ENCODE measurements around the gene CFAP221.

CFAP221 gene

DNA sequence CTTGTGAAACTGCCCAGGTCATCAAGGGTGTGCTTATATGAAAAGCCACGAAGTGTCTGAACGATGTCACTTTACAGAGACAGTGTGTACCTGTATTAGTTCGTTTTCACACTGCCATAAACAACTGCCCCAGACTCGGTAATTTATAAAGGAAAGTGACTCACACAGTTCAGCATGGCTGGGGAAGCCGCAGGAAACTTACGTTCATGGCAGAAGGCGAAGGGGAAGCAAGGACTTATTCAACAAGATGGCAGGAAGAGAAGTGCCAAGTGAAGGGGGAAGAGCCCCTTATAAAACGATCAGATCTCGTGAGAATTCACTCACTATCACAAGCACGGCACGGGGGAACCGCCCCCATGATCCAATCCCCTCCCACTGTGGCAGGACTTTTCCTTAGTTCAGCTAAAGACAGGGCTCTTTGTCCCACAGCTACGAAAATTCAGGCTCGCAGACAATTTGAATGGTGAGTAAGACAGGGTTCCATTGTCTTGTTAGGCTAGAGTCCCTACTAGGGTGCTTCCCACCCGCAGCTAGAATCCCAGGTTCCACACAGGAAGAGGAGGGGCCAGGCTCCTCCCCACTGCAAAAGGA, 154.9 kb downstream of the CFAP221 start:
- no peak for DNase-seq (ENCODE audit: low spot score)

GRCh38 chr2:119700866-119701265, 156.6 kb downstream of the CFAP221 start:
- no peak for DNase-seq (ENCODE audit: low spot score)

DNA sequence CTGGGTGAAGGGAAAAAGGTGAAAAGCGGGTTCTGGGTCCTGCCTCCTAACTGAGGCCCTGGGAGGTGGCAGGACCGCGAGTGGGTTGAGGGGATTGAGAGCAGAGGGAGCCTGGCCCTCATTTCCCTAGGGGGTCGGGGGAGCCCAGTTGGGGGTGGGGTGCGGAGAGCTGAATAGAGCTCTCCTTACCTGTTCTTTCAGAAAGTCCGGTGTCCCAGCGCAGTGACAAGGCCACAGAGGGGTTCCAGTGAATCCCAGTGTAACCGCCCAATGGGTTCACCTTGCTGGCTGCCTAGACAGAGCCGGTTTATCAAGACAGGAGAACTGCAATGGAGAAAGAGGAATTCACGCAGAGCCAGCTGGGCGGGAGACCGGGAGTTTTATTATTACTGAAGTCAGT, 157.1 kb downstream of the CFAP221 start:
- no peak for DNase-seq (ENCODE audit: low spot score)

DNA sequence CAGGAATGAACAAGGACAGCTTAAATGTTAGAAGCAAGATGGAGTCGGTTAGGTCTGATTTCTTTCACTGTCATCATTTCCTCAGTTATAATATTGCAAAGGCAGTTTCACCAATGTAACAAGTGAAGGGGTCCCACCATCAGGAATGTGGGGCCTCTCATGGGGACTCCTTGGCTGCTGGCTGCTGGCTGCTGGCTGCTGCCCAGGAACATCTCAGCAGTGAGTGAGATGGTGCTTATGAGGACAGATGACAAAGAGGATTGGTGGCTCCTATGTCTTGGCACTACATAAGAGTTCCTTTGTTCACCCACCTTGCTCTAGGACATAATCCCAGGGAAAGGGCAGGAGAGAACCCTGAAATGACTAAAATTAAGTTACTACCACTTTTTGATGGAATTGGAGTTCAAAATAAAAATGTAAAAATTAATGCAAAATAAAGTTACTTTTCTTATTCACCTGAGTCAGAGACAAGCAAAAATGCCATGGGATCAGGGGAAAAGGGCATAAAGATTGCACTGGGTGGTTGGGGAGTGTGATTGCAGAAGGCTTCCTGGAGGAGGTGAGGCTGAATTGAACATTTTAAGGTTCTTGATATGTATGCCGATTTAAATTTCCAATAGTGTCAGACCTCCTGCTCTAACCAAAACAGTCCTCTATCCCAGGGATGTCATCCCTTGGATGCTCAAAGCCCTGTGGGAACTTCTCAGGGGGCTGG, 158.1 kb downstream of the CFAP221 start:
- DNase-seq (ENCODE audit: low spot score): no peak

- DNase-seq (ENCODE audit: low spot score): peak; percentile 89
Observed at GRCh38 chr2:119702918-119703401, 158.7 kb downstream of the CFAP221 start.

DNA sequence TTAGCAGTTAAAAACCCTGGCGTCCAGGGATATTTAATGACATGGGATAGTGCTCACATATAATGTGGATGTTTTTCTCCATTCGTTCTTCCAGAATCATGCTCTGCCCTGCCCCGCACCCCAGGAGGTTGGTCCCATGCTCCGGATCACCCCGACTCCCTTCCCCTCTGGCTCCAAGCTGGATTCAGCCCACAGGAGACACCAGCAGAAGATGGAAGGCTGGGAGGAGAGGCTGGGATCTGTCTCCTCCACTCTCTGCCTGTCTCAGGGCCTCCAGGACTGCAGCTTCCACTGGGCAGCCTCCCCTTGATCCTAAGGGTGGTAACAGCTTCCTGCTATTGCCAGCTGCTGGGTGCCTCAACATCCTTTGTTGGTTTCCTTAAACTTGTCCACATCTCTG, 159.3 kb downstream of the CFAP221 start:
- no peak for DNase-seq (ENCODE audit: low spot score)

DNA sequence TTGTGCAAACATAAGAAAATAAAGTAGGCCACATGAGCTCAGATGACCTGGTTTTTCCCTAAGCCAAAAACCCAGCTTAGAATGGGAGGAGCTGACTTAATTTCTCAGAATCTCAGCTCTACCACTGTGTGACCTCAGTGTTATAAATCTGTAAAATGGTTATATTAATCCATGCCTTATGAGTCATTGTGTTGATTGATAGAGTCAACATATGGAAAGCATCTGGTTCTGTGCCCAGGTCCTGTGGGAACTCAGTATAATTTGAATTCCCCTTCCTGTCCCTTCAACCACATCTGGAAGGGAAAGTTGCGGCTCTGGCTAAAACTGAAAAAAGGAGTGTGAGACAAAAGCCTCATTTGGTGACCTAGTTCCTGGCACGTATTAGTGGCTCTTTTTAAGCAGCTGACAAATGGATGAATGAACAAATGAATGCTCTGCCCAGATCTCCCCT, 160.4 kb downstream of the CFAP221 start:
- DNase-seq (ENCODE audit: low spot score): no peak

DNA sequence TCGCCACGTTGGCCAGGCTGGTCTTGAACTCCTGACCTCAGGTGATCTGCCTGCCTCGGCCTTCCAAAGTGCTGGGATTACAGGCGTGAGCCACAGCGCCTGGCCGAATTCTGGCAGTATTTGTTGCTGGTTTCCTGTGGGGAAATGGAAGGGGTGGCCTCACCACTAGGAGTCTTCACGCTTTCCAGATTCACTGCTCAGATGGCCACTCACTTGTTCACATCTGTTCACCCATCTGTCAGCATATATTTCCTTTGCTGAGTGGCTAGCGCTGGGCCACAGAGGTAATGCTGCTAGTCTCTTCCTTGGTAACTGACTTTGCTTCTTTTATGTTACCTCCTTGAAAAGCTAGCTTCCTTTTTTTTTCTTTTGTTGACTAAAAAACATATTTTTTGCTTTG, 162.0 kb downstream of the CFAP221 start:
- no peak for DNase-seq (ENCODE audit: low spot score)

Measured in HuH-7 (cell line).